Stomach (tissue), 4 donors: Measurements from ENCODE around the gene PIAS1.
"Not testable (repeated sequence)": the region's sequence is repeated elsewhere in the genome, so short reads cannot be mapped to it uniquely, and the experiment has no call there.

Experiments used
- EP300 ChIP-seq: sonication (generic); formaldehyde crosslinking; IDR thresholded peaks from one replicate; pipeline ENCODE4 v1.6.1; 2017; ENCODE audit warnings: antibody characterized with exemption
- POLR2A ChIP-seq, 4 donors: fragments of 450-650 bp; IDR thresholded peaks; one replicate each; pipeline ENCODE4 v1.6.1; 2016; ENCODE audit warnings: antibody characterized with exemption in 4 of 4, control low read depth in 2 of 4, mild to moderate bottlenecking in 1 of 4, moderate library complexity in 1 of 4
- POLR2AphosphoS5 ChIP-seq, 3 donors: sonication (generic); formaldehyde crosslinking; IDR thresholded peaks; one replicate each; pipeline ENCODE4 v1.6.1; 2016; ENCODE audit warnings: antibody characterized with exemption in 3 of 3
- TF ChIP-seq, protein P1 (sequence below), 7 experiments: fragments of 450-650 bp in 4 of 7; fragments of 200-600 bp in 3 of 7; sonication (generic) in 3 of 7; IDR thresholded peaks; one replicate each; pipeline ENCODE4 v1.5.1; 2016 to 2019; ENCODE audit warnings: antibody characterized with exemption in 7 of 7, control low read depth in 2 of 7, mild to moderate bottlenecking in 1 of 7

GRCh38 chr15:68221530-68222431, 167.7 kb downstream of the PIAS1 start:
- TF ChIP-seq POLR2AphosphoS5 (IDR thresholded peaks at IDR 0.05); POLR2A (IDR thresholded peaks at IDR 0.05); EP300: not testable (repeated sequence)
- TF ChIP-seq, protein P1, sequence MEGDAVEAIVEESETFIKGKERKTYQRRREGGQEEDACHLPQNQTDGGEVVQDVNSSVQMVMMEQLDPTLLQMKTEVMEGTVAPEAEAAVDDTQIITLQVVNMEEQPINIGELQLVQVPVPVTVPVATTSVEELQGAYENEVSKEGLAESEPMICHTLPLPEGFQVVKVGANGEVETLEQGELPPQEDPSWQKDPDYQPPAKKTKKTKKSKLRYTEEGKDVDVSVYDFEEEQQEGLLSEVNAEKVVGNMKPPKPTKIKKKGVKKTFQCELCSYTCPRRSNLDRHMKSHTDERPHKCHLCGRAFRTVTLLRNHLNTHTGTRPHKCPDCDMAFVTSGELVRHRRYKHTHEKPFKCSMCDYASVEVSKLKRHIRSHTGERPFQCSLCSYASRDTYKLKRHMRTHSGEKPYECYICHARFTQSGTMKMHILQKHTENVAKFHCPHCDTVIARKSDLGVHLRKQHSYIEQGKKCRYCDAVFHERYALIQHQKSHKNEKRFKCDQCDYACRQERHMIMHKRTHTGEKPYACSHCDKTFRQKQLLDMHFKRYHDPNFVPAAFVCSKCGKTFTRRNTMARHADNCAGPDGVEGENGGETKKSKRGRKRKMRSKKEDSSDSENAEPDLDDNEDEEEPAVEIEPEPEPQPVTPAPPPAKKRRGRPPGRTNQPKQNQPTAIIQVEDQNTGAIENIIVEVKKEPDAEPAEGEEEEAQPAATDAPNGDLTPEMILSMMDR (IDR thresholded peaks at IDR 0.05) = not testable (repeated sequence)
